SK-N-SH treated with all-trans-retinoic acid at 6 μM for 48 hours (cell line): ENCODE results near the gene KRT84.

ENCODE experiments used
- ATAC-seq: fragments of 200-7000 bp; cut with Tn5 transposase; 3 replicates; pipeline ENCODE4 v1.9.1; 2020; ENCODE audit warnings: mild to moderate bottlenecking, moderate library complexity
- ARNTL ChIP-seq: fragments of 450-650 bp; formaldehyde crosslinking; IDR thresholded peaks from 2 replicates; pipeline ENCODE4 v1.5.0; 2020; ENCODE audit warnings: low read depth, mild to moderate bottlenecking, moderate library complexity, borderline replicate concordance
- BACH2 ChIP-seq: fragments of 250-450 bp; sonication (Bioruptor Pico); IDR thresholded peaks from 2 replicates; pipeline ENCODE4 v1.9.0; 2021; ENCODE audit warnings: mild to moderate bottlenecking, borderline replicate concordance
- CSDC2 ChIP-seq: fragments of 250-450 bp; sonication (Bioruptor Pico); IDR thresholded peaks from 2 replicates; pipeline ENCODE4 v1.5.0; 2020; ENCODE audit warnings: mild to moderate bottlenecking, moderate library complexity
- ESRRG ChIP-seq: fragments of 250-450 bp; sonication (Bioruptor Pico); IDR thresholded peaks from 2 replicates; pipeline ENCODE4 v1.6.1; 2021; ENCODE audit warnings: mild to moderate bottlenecking
- GLIS3 ChIP-seq: fragments of 250-450 bp; sonication (Bioruptor Pico); IDR thresholded peaks from 2 replicates; pipeline ENCODE4 v1.5.0; 2020; ENCODE audit warnings: mild to moderate bottlenecking, moderate library complexity
- ISL1 ChIP-seq: fragments of 250-450 bp; sonication (Bioruptor Pico); IDR thresholded peaks from 2 replicates; pipeline ENCODE4 v2.1.2; 2022; ENCODE audit warnings: mild to moderate bottlenecking, moderate library complexity
- OSR1 ChIP-seq: fragments of 250-450 bp; sonication (Bioruptor Pico); IDR thresholded peaks from 2 replicates; pipeline ENCODE4 v1.8.0; 2022; ENCODE audit warnings: moderate library complexity, mild to moderate bottlenecking, inconsistent platforms
- PATZ1 ChIP-seq: fragments of 250-450 bp; sonication (Bioruptor Pico); IDR thresholded peaks from 2 replicates; pipeline ENCODE4 v1.8.0; 2020; ENCODE audit warnings: mild to moderate bottlenecking, moderate library complexity, borderline replicate concordance
- PPARA ChIP-seq: fragments of 250-450 bp; sonication (Bioruptor Pico); IDR thresholded peaks from 2 replicates; pipeline ENCODE4 v1.5.0; 2020; ENCODE audit warnings: mild to moderate bottlenecking, borderline replicate concordance
- RARB ChIP-seq: fragments of 250-450 bp; sonication (Bioruptor Pico); IDR thresholded peaks from 2 replicates; pipeline ENCODE4 v1.8.0; 2021; ENCODE audit warnings: mild to moderate bottlenecking, moderate library complexity
- SNAI2 ChIP-seq: fragments of 250-450 bp; sonication (Bioruptor Pico); IDR thresholded peaks from 2 replicates; pipeline ENCODE4 v1.5.0; 2020; ENCODE audit warnings: mild to moderate bottlenecking, moderate library complexity
- TCF4 ChIP-seq: fragments of 250-450 bp; sonication (Bioruptor Pico); IDR thresholded peaks from 2 replicates; pipeline ENCODE4 v1.8.0; 2021; ENCODE audit warnings: mild to moderate bottlenecking, moderate library complexity, borderline replicate concordance
- TOX ChIP-seq: fragments of 250-450 bp; sonication (Bioruptor Pico); IDR thresholded peaks from 2 replicates; pipeline ENCODE4 v1.8.0; 2021; ENCODE audit warnings: mild to moderate bottlenecking, moderate library complexity, borderline replicate concordance
- ZC3H10 ChIP-seq: fragments of 250-450 bp; sonication (Bioruptor Pico); IDR thresholded peaks from 2 replicates; pipeline ENCODE4 v1.5.1; 2021; ENCODE audit warnings: mild to moderate bottlenecking, moderate library complexity
- ZFP30 ChIP-seq: fragments of 450-650 bp; formaldehyde crosslinking; IDR thresholded peaks from 2 replicates; pipeline ENCODE4 v1.5.0; 2022; ENCODE audit warnings: mild to moderate bottlenecking, moderate library complexity
- ZNF565 ChIP-seq: fragments of 450-650 bp; formaldehyde crosslinking; conservative IDR thresholded peaks from 2 replicates; pipeline ENCODE4 v1.5.0; 2020; ENCODE audit warnings: low read depth, mild to moderate bottlenecking, moderate library complexity
- ZNF70 ChIP-seq: fragments of 450-650 bp; formaldehyde crosslinking; IDR thresholded peaks from 2 replicates; pipeline ENCODE4 v1.5.0; 2020; ENCODE audit warnings: mild to moderate bottlenecking, moderate library complexity
- TF ChIP-seq, protein P1 (sequence below): fragments of 250-450 bp; sonication (Bioruptor Pico); IDR thresholded peaks from 2 replicates; pipeline ENCODE4 v1.5.0; 2020; ENCODE audit warnings: mild to moderate bottlenecking, moderate library complexity
- TF ChIP-seq, protein P2 (sequence below): fragments of 250-450 bp; sonication (Bioruptor Pico); IDR thresholded peaks from 2 replicates; pipeline ENCODE4 v1.8.0; 2021; ENCODE audit warnings: low read depth, mild to moderate bottlenecking, moderate library complexity, borderline replicate concordance
- TF ChIP-seq, protein P3 (sequence below): fragments of 250-450 bp; sonication (Bioruptor Pico); IDR thresholded peaks from 2 replicates; pipeline ENCODE4 v1.5.1; 2021; ENCODE audit warnings: mild to moderate bottlenecking, moderate library complexity
- TF ChIP-seq, protein P4 (sequence below): fragments of 250-450 bp; sonication (Bioruptor Pico); IDR thresholded peaks from 2 replicates; pipeline ENCODE4 v1.5.1; 2020; ENCODE audit warnings: low read depth, mild to moderate bottlenecking, moderate library complexity

KRT84 gene

DNA sequence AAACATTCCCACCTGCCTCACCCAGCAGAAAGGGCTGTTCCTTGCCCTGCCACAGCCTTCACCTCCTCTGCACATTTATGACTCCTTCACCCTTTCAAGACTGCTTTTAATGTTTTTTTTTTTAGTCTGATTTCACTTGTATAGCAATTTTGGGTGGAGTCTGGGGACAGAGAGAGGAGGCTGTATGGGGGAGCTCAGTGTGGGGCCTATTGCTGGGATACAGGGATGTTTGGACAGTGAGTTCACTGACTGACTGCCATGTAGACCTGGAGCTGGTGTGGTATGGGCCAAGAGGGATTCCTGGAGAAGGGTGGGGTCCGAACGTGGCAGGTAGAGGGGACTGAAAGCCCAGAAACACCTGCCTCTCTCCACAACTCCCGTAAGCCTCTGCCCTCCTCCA is 16.2 kb downstream of the KRT84 start (continued):
- no peak for TF ChIP-seq ARNTL (CRISPR knock-in tag)
- no peak for TF ChIP-seq PPARA (CRISPR knock-in tag)
- no peak for TF ChIP-seq SNAI2 (CRISPR knock-in tag)
- no peak for TF ChIP-seq ZNF70
- TF ChIP-seq, protein P1, sequence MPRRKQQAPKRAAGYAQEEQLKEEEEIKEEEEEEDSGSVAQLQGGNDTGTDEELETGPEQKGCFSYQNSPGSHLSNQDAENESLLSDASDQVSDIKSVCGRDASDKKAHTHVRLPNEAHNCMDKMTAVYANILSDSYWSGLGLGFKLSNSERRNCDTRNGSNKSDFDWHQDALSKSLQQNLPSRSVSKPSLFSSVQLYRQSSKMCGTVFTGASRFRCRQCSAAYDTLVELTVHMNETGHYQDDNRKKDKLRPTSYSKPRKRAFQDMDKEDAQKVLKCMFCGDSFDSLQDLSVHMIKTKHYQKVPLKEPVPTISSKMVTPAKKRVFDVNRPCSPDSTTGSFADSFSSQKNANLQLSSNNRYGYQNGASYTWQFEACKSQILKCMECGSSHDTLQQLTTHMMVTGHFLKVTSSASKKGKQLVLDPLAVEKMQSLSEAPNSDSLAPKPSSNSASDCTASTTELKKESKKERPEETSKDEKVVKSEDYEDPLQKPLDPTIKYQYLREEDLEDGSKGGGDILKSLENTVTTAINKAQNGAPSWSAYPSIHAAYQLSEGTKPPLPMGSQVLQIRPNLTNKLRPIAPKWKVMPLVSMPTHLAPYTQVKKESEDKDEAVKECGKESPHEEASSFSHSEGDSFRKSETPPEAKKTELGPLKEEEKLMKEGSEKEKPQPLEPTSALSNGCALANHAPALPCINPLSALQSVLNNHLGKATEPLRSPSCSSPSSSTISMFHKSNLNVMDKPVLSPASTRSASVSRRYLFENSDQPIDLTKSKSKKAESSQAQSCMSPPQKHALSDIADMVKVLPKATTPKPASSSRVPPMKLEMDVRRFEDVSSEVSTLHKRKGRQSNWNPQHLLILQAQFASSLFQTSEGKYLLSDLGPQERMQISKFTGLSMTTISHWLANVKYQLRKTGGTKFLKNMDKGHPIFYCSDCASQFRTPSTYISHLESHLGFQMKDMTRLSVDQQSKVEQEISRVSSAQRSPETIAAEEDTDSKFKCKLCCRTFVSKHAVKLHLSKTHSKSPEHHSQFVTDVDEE, result no peak

DNA sequence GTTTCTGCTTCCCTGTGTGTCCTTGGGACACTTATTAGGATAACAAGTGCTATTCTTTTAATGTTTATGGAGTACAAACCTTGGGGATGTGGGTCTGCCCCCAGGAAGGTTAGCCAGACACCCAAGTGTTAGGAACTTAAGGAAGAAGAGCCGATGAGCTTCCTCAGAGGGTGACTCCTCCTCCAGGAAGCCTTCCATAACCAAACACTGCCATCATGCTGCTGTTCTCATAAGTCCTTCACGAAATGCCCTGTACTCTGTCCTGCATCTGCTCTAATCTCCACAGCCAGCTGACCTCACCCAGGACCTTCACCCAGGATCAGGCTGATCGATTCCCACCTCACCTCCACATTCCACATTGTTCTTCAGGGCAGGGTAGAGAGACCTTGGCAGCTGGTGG is 16.9 kb downstream of the KRT84 start:
- no peak for ATAC-seq
- TF ChIP-seq PATZ1 (CRISPR knock-in tag), result no peak
- no peak for TF ChIP-seq SNAI2 (CRISPR knock-in tag)
- TF ChIP-seq TCF4 (CRISPR knock-in tag), result no peak
- TF ChIP-seq, protein P2, sequence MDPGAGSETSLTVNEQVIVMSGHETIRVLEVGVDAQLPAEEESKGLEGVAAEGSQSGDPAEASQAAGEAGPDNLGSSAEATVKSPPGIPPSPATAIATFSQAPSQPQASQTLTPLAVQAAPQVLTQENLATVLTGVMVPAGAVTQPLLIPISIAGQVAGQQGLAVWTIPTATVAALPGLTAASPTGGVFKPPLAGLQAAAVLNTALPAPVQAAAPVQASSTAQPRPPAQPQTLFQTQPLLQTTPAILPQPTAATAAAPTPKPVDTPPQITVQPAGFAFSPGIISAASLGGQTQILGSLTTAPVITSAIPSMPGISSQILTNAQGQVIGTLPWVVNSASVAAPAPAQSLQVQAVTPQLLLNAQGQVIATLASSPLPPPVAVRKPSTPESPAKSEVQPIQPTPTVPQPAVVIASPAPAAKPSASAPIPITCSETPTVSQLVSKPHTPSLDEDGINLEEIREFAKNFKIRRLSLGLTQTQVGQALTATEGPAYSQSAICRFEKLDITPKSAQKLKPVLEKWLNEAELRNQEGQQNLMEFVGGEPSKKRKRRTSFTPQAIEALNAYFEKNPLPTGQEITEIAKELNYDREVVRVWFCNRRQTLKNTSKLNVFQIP (CRISPR knock-in tag), result no peak
- TF ChIP-seq ARNTL (CRISPR knock-in tag), result no peak
- TF ChIP-seq, protein P3, sequence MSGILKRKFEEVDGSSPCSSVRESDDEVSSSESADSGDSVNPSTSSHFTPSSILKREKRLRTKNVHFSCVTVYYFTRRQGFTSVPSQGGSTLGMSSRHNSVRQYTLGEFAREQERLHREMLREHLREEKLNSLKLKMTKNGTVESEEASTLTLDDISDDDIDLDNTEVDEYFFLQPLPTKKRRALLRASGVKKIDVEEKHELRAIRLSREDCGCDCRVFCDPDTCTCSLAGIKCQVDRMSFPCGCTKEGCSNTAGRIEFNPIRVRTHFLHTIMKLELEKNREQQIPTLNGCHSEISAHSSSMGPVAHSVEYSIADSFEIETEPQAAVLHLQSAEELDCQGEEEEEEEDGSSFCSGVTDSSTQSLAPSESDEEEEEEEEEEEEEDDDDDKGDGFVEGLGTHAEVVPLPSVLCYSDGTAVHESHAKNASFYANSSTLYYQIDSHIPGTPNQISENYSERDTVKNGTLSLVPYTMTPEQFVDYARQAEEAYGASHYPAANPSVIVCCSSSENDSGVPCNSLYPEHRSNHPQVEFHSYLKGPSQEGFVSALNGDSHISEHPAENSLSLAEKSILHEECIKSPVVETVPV (CRISPR knock-in tag), result no peak
- no peak for TF ChIP-seq ZNF565 (CRISPR knock-in tag)
- TF ChIP-seq OSR1 (CRISPR knock-in tag), result no peak
- TF ChIP-seq CSDC2 (CRISPR knock-in tag), result no peak
- TF ChIP-seq GLIS3 (CRISPR knock-in tag), result no peak

GRCh38 chr12:52367876-52368275 is 17.6 kb downstream of the KRT84 start:
- no peak for ATAC-seq
- no peak for TF ChIP-seq ZC3H10 (CRISPR knock-in tag)
- TF ChIP-seq, protein P1, result no peak
- TF ChIP-seq ESRRG (CRISPR knock-in tag), result no peak
- no peak for TF ChIP-seq ZNF565 (CRISPR knock-in tag)
- TF ChIP-seq GLIS3 (CRISPR knock-in tag), result no peak
- no peak for TF ChIP-seq ZFP30 (CRISPR knock-in tag)
- TF ChIP-seq CSDC2 (CRISPR knock-in tag), result no peak
- no peak for TF ChIP-seq PATZ1 (CRISPR knock-in tag)
- TF ChIP-seq ARNTL (CRISPR knock-in tag), result no peak
- TF ChIP-seq ISL1, result no peak
- no peak for TF ChIP-seq PPARA (CRISPR knock-in tag)
- TF ChIP-seq RARB (CRISPR knock-in tag), result no peak
- TF ChIP-seq, protein P3 (CRISPR knock-in tag), result no peak
- TF ChIP-seq, protein P4, sequence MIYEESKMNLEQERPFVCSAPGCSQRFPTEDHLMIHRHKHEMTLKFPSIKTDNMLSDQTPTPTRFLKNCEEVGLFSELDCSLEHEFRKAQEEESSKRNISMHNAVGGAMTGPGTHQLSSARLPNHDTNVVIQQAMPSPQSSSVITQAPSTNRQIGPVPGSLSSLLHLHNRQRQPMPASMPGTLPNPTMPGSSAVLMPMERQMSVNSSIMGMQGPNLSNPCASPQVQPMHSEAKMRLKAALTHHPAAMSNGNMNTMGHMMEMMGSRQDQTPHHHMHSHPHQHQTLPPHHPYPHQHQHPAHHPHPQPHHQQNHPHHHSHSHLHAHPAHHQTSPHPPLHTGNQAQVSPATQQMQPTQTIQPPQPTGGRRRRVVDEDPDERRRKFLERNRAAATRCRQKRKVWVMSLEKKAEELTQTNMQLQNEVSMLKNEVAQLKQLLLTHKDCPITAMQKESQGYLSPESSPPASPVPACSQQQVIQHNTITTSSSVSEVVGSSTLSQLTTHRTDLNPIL (CRISPR knock-in tag), result no peak
- TF ChIP-seq ZNF70, result no peak
- TF ChIP-seq TOX (CRISPR knock-in tag), result no peak
- no peak for TF ChIP-seq BACH2 (CRISPR knock-in tag)
- no peak for TF ChIP-seq TCF4 (CRISPR knock-in tag)
